HG03378 (cell line): Measurements from ENCODE around the gene HTR3C.

Experiments
- ATAC-seq: cut with Tn5 transposase; IDR thresholded peaks from one replicate; pipeline ENCODE4 v1.9.1; 2021; ENCODE audit warnings: mild to moderate bottlenecking, moderate library complexity; ENCODE audit not compliant: unreplicated experiment

Gene HTR3C

GRCh38 chr3:184082465-184082864, 29.6 kb downstream of the HTR3C start:
- no peak for ATAC-seq

DNA sequence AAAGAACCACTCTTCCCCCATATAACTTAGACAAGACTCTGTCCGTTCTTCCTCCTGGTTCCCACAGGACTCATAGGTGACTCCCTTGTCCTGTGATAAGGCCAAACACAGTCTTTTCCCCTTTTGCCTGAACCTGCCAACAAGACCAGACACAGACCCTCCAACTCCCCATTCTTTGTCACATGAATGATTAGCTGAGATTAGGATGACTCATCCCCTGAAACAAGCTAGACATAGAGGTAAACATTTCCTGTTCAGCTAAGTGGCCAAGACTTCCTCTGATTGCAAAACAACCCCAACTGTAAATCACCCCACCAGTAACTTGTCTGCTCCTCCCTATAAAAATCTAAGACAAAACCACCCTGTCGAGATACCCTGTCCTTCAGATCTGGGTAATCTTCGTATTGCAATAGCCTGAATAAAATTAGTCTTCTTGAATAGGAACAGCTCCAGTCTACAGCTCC, 32.6 kb downstream of the HTR3C start:
- no peak for ATAC-seq

DNA sequence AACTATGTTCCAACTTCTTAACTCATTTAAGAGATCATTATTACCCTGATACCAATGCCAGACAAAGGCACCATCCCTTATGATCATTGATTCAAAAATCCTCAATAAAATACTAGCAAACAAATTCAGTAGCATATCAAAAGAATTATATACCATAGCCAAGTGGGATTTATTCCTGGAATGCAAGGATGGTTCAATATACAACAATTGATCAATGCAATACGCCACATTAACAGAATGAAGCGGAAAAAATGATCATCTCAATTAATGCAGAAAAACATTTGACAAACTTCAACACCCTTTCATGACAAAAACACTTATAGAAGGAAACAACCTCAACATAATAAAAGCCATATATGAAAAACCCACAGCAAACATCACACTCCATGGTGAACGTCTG, 39.4 kb downstream of the HTR3C start:
- no peak for ATAC-seq

GRCh38 chr3:184096811-184097383, 44.0 kb downstream of the HTR3C start, which contains the start of gene HTR3E:
Gene HTR3E (plus strand): TSS chr3:184097064. CDS start chr3:184097530, 466 bp downstream.
- no peak for ATAC-seq

GRCh38 chr3:184097556-184097955, 44.7 kb downstream of the HTR3C start:
- ATAC-seq: no peak

GRCh38 chr3:184099806-184100686, 47.2 kb downstream of the HTR3C start:
- no peak for ATAC-seq
